H1 (cell line): ENCODE measurements around the gene VPS13A. TPM values are rescaled to one million over a fixed set of nuclear protein-coding genes. Genes with fewer than 3 reads are reported as not detected.

Experiments
- EP300 ChIP-seq, 2 experiments: IDR thresholded peaks; 1 replicate in 1 of 2; 2 replicates in 1 of 2; pipeline ENCODE4 v1.6.1; 2011 to 2012; ENCODE audit warnings: low read depth in 2 of 2, low read length in 2 of 2, mild to moderate bottlenecking in 2 of 2, borderline replicate concordance in 1 of 2, inconsistent platforms in 1 of 2, moderate library complexity in 1 of 2
- PHF8 ChIP-seq: fragments of 200-600 bp; sonication (generic); conservative IDR thresholded peaks from 2 replicates; pipeline ENCODE4 v1.7.1; 2012; ENCODE audit warnings: low read depth, mild to moderate bottlenecking, inconsistent platforms, low read length, moderate library complexity
- polyA plus RNA-seq, 7 experiments: library from polyadenylated mRNA; depleted of rRNA in 3 of 7; stranded (reverse) in 5 of 7; unstranded in 2 of 7; fragments of >200 nt in 5 of 7; fragments of 200-250 nt in 2 of 7; gene quantifications; 1 replicate in 5 of 7; 2 replicates in 1 of 7; 4 replicates in 1 of 7; pipeline versions ENCODE4 v1.2.1 to v1.2.3, GENCODE V29; 2011 to 2013; ENCODE audit warnings: missing spikeins in 2 of 7, mixed read lengths in 2 of 7
- total RNA-seq: library from RNA; stranded (reverse); fragmentation: NEBNext Ultra II Directional; extraction: Animal tissue kit (Norgen Biotek cat#: 25700); gene quantifications from 2 replicates; pipeline ENCODE4 v1.2.1, GENCODE V29; 2021
- TF ChIP-seq, protein P1 (sequence below): fragments of 300-600 bp; sonication (generic); IDR thresholded peaks from 2 replicates; pipeline ENCODE4 v1.7.1; 2012; ENCODE audit warnings: low read length, moderate library complexity, mild to moderate bottlenecking, inconsistent platforms; ENCODE audit not compliant: insufficient replicate concordance
- TF ChIP-seq, protein P2 (sequence below), 3 experiments: IDR thresholded peaks; 1 replicate in 2 of 3; 2 replicates in 1 of 3; pipeline versions ENCODE4 v1.5.1 to v1.6.1; 2011; ENCODE audit warnings: low read length in 3 of 3, mild to moderate bottlenecking in 3 of 3, inconsistent platforms in 2 of 3, low read depth in 1 of 3, moderate library complexity in 1 of 3; ENCODE audit not compliant: insufficient read depth in 1 of 3; ENCODE audit errors: control extremely low read depth in 1 of 3

Gene VPS13A
- total and polyA plus RNA-seq, 2 of the 8 experiments (the other 6 are each of a cell fraction or from before 2014, with no cell fraction given) = 6.0 to 36.5 TPM

DNA sequence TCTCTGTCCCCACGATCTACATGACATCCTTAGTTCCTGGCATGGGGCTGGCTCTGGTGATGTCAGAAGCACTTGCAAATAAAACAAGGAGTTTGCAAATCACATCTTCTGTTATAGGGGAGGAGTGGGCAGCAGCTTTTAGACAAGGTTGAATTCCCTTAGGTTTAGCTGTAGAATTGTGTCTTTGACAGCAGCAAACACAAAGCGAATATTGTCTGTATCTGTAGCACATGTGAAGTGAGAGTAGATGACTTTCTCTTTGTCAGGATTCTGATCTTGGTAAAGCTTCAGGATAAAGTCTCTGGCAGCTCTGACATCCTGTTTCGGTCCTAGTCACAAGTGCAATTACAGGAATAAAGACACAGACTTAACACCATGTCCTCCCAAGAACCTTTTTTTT, 246.5 kb downstream of the VPS13A start (continued):
- TF ChIP-seq, protein P1, sequence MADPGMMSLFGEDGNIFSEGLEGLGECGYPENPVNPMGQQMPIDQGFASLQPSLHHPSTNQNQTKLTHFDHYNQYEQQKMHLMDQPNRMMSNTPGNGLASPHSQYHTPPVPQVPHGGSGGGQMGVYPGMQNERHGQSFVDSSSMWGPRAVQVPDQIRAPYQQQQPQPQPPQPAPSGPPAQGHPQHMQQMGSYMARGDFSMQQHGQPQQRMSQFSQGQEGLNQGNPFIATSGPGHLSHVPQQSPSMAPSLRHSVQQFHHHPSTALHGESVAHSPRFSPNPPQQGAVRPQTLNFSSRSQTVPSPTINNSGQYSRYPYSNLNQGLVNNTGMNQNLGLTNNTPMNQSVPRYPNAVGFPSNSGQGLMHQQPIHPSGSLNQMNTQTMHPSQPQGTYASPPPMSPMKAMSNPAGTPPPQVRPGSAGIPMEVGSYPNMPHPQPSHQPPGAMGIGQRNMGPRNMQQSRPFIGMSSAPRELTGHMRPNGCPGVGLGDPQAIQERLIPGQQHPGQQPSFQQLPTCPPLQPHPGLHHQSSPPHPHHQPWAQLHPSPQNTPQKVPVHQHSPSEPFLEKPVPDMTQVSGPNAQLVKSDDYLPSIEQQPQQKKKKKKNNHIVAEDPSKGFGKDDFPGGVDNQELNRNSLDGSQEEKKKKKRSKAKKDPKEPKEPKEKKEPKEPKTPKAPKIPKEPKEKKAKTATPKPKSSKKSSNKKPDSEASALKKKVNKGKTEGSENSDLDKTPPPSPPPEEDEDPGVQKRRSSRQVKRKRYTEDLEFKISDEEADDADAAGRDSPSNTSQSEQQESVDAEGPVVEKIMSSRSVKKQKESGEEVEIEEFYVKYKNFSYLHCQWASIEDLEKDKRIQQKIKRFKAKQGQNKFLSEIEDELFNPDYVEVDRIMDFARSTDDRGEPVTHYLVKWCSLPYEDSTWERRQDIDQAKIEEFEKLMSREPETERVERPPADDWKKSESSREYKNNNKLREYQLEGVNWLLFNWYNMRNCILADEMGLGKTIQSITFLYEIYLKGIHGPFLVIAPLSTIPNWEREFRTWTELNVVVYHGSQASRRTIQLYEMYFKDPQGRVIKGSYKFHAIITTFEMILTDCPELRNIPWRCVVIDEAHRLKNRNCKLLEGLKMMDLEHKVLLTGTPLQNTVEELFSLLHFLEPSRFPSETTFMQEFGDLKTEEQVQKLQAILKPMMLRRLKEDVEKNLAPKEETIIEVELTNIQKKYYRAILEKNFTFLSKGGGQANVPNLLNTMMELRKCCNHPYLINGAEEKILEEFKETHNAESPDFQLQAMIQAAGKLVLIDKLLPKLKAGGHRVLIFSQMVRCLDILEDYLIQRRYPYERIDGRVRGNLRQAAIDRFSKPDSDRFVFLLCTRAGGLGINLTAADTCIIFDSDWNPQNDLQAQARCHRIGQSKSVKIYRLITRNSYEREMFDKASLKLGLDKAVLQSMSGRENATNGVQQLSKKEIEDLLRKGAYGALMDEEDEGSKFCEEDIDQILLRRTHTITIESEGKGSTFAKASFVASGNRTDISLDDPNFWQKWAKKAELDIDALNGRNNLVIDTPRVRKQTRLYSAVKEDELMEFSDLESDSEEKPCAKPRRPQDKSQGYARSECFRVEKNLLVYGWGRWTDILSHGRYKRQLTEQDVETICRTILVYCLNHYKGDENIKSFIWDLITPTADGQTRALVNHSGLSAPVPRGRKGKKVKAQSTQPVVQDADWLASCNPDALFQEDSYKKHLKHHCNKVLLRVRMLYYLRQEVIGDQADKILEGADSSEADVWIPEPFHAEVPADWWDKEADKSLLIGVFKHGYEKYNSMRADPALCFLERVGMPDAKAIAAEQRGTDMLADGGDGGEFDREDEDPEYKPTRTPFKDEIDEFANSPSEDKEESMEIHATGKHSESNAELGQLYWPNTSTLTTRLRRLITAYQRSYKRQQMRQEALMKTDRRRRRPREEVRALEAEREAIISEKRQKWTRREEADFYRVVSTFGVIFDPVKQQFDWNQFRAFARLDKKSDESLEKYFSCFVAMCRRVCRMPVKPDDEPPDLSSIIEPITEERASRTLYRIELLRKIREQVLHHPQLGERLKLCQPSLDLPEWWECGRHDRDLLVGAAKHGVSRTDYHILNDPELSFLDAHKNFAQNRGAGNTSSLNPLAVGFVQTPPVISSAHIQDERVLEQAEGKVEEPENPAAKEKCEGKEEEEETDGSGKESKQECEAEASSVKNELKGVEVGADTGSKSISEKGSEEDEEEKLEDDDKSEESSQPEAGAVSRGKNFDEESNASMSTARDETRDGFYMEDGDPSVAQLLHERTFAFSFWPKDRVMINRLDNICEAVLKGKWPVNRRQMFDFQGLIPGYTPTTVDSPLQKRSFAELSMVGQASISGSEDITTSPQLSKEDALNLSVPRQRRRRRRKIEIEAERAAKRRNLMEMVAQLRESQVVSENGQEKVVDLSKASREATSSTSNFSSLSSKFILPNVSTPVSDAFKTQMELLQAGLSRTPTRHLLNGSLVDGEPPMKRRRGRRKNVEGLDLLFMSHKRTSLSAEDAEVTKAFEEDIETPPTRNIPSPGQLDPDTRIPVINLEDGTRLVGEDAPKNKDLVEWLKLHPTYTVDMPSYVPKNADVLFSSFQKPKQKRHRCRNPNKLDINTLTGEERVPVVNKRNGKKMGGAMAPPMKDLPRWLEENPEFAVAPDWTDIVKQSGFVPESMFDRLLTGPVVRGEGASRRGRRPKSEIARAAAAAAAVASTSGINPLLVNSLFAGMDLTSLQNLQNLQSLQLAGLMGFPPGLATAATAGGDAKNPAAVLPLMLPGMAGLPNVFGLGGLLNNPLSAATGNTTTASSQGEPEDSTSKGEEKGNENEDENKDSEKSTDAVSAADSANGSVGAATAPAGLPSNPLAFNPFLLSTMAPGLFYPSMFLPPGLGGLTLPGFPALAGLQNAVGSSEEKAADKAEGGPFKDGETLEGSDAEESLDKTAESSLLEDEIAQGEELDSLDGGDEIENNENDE = no peak
- TF ChIP-seq, protein P2, sequence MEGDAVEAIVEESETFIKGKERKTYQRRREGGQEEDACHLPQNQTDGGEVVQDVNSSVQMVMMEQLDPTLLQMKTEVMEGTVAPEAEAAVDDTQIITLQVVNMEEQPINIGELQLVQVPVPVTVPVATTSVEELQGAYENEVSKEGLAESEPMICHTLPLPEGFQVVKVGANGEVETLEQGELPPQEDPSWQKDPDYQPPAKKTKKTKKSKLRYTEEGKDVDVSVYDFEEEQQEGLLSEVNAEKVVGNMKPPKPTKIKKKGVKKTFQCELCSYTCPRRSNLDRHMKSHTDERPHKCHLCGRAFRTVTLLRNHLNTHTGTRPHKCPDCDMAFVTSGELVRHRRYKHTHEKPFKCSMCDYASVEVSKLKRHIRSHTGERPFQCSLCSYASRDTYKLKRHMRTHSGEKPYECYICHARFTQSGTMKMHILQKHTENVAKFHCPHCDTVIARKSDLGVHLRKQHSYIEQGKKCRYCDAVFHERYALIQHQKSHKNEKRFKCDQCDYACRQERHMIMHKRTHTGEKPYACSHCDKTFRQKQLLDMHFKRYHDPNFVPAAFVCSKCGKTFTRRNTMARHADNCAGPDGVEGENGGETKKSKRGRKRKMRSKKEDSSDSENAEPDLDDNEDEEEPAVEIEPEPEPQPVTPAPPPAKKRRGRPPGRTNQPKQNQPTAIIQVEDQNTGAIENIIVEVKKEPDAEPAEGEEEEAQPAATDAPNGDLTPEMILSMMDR (IDR thresholded peaks at IDR 0.05; ENCODE audit: control extremely low read depth in 1 of 3, insufficient read depth in 1 of 3, low read depth in 1 of 3, low read length in 3 of 3) = no peak
- TF ChIP-seq PHF8 (no peak), EP300 (IDR thresholded peaks at IDR 0.05; ENCODE audit: borderline replicate concordance in 1 of 2, low read depth in 2 of 2, low read length in 2 of 2) (no peak)
- TF ChIP-seq, all 59 proteins: peak for 0
